Astrocyte of the cerebellum (primary cell): ENCODE data around the gene WDR18.

Source experiments
- DNase-seq: peaks from one replicate; pipeline ENCODE4 v3.0.0-alpha.2; 2011; ENCODE audit warnings: low read depth
- H3K4me3 ChIP-seq: 2 replicates; pipeline ENCODE4 v1.5.1; 2011; ENCODE audit warnings: mild to moderate bottlenecking, low read depth, low read length, moderate library complexity
- CTCF ChIP-seq: IDR thresholded peaks from 2 replicates; pipeline ENCODE4 v1.5.1; 2012; ENCODE audit warnings: low read length, low read depth, moderate library complexity, mild to moderate bottlenecking; ENCODE audit errors: missing control alignments
- in situ Hi-C: cut with HindIII; loops from 2 replicates; pipeline ENCODE4 v1.10.0; 2017; ENCODE audit warnings: low sequenced_read_pairs

WDR18 gene

GRCh38 chr19:1035998-1036621, 52.0 kb downstream of the WDR18 start:
- H3K4me3 ChIP-seq = no peak overlapping the region
- no peak for DNase-seq
- TF ChIP-seq CTCF = peak; percentile 16
- in situ Hi-C loops = no loop called here

- H3K4me3 ChIP-seq = no peak overlapping the region
- TF ChIP-seq CTCF = no peak
- in situ Hi-C loops = no loop called here
- DNase-seq = no peak
Measured at GRCh38 chr19:1037621-1038064, 53.5 kb downstream of the WDR18 start.

GRCh38 chr19:1038978-1039645, 55.0 kb downstream of the WDR18 start:
- TF ChIP-seq CTCF = no peak
- peak overlapping the region; percentile 50 for H3K4me3 ChIP-seq
- no peak for DNase-seq
- in situ Hi-C loops = no loop called here

- in situ Hi-C loops = no loop called here
- DNase-seq = peak; percentile 93
- no peak for TF ChIP-seq CTCF
- H3K4me3 ChIP-seq = peak within 1 kb of the TSS; percentile 50
Measured at GRCh38 chr19:1039646-1040475, 55.7 kb downstream of the WDR18 start, which contains the start of gene ABCA7. Gene ABCA7, plus strand, starts transcription at chr19:1040107. Its CDS starts 1,255 bp downstream, at chr19:1041362.

- in situ Hi-C loops = no loop called here
- no peak for TF ChIP-seq CTCF
- peak overlapping the region; percentile 50 for H3K4me3 ChIP-seq
- peak; percentile 86 for DNase-seq
Measured at GRCh38 chr19:1040476-1041271, 56.5 kb downstream of the WDR18 start.
